Lung microvascular endothelial cell (primary cell): Measurements from ENCODE around the gene TTC23. TPM values are rescaled to one million over a fixed set of nuclear protein-coding genes. Genes with fewer than 3 reads are reported as not detected.
"Not testable (repeated sequence)": the region's sequence is repeated elsewhere in the genome, so short reads cannot be mapped to it uniquely, and the experiment has no call there.

Experiments
- DNase-seq, 2 donors: peaks; one replicate each; pipeline versions ENCODE4 v3.0.0 to v3.0.0-alpha.2; 2010; ENCODE audit warnings: low read depth in 2 of 2
- total RNA-seq: library from RNA; depleted of rRNA; stranded (reverse); fragments of >200 nt; gene quantifications from 2 replicates; pipeline ENCODE4 v1.2.1, GENCODE V29; 2014

TTC23 gene
- total RNA-seq, 1 donor from 2014 or later, result 17.1 TPM

GRCh38 chr15:99197856-99198255, 51.5 kb downstream of the TTC23 start:
- DNase-seq, result no peak

- DNase-seq, result not testable (repeated sequence)
Observed at GRCh38 chr15:99192181-99192580, 57.2 kb downstream of the TTC23 start.

GRCh38 chr15:99187936-99188335, 61.4 kb downstream of the TTC23 start:
- no peak for DNase-seq

DNA sequence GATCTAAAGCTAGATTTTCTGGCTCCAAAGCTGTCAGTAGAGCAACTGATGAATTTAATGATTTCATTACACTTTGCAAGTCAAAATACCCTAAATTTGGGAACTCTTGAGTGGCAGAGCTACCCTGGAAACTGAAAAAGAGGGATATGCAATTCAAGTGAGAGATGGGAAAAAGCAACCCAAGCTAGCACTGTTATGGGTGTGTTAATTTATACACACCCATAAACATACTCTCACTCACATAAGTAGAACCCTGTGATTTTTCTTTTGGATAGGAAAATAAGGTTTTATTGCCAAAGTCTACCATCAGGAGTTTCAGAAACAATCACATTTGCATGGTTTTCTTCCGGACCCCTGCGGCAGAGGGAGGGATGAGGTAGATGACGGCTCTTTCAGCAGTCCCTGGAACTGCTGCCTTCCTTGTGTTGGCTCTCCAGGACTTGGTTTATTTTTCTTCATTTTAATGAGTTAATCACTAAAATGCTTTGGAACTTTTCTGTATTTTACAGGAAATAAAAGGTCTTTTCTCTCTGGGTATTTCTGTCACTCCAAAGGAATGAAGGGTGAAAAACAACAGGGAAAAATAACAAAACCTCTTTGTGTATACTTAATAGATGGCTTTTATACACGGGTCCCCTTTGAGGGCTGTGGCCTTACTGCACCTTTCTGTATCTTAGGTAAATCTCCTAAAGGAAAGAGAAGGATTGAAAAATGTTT, 63.8 kb downstream of the TTC23 start:
- no peak for DNase-seq

- no peak for DNase-seq
Observed at GRCh38 chr15:99182791-99183190, 66.6 kb downstream of the TTC23 start.

- no peak for DNase-seq
Observed at GRCh38 chr15:99181545-99181971, 67.8 kb downstream of the TTC23 start.

DNA sequence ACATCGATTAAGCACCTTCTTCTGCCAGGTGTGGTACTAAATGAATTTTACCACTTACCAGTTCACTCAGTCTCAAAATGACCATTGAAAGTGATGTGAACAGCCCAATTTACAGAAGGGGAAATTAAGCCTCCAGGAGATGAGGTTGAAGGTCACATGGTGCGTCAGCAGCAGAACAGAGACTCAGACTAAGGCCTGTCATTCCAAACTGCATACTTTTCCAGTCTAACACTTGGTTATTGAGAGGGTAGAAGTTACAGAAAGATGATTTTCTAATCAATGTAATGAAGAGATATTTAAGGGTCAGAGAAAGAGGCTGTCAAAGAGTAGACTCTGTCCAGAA, 68.4 kb downstream of the TTC23 start:
- no peak for DNase-seq

DNA sequence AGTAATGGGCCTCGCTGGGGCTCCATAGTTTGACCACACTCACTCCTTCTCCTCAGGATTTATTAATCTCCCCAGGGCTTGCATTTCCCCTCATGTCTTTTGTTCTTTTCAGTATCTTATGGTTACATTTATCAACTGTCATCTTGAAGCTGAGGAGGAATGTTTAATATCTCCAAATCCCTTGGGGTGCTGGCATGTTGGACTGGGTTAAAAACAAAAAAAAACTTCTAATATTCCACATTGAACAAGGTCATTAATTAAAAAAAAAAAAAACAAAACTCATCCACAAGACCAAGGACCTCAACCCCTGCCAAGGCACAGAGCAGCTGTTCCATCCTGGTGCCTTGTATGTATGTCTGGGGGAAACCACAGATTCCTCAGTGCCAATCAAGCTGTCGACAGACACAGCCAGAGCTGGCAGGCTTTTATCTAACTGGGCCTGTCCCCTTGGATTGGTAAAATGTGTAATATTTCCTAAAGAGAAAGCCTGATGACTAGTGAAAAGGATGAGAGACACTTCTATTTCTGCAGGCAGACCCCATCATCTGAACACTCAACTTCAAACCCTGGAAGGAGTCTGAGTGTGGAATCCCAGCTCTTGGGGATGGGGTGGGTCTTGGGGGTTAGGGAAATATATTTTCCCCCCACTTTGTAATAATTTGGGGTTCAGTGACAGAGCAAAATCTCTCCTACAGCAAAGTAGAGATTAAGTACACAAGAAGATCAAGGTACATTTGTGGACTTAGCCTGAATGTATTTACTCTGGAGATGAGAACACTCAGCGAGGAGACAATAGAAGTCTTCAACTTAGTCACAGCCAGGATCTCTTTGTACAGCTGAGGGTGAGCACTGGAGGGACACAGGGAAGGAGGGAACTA, 69.1 kb downstream of the TTC23 start:
- DNase-seq, result no peak

- DNase-seq, result no peak
Observed at GRCh38 chr15:99177679-99178078, 71.7 kb downstream of the TTC23 start.

- peak in 1 of 2 donors; percentile 34 for DNase-seq
Observed at GRCh38 chr15:99176757-99177156, 72.6 kb downstream of the TTC23 start.

GRCh38 chr15:99174567-99175395, 74.6 kb downstream of the TTC23 start:
- DNase-seq, result peak in 1 of 2 donors; percentile 25

DNA sequence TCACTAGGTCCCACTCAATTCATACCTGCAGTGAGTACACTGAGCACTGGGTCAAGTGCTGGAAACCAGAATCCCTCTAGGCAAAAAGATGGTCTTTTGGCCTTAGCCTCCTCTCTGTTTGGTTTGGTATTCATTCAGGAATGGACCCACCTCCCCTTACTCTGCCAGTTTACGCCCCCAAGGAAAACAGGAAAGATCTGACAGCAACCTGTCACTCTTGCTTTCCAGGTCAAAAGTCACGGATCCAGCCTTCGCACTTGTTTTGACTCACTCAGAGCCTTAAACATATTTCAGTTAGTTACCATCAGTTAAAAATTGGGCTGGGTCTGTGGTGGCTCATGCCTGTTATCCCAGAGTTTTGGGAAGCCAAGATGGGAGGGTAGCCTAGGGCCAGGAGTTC, 76.4 kb downstream of the TTC23 start:
- peak in 1 of 2 donors; percentile 66 for DNase-seq

GRCh38 chr15:99172171-99172570, 77.2 kb downstream of the TTC23 start:
- no peak for DNase-seq

GRCh38 chr15:99170476-99171065, 78.8 kb downstream of the TTC23 start:
- DNase-seq, result no peak

DNA sequence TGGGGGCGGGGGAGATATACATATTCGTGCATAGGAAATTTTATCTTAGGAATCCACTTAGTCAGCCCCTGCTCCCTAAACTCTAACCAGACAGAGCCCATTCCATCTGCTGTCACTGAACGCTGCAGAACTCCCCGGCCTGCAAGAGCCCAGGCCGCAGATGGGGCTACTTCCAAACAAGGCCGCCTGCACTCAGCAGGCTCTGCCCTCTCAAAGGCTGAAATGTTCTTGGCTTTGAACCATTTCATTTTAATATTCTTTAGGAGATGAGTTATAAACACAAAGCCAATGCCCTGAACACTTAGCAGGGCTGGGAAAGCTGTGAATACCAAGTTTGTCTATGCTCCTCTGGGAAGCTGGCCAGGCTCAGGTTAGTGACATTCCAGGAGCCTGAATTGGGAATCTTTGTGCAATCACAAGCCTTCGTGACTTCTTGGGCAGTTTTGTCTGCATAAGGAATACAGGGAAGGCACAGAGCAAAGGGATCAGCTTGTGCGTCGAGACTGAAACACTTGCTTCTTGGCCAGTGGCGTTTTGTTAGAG, 79.5 kb downstream of the TTC23 start:
- DNase-seq, result no peak

DNA sequence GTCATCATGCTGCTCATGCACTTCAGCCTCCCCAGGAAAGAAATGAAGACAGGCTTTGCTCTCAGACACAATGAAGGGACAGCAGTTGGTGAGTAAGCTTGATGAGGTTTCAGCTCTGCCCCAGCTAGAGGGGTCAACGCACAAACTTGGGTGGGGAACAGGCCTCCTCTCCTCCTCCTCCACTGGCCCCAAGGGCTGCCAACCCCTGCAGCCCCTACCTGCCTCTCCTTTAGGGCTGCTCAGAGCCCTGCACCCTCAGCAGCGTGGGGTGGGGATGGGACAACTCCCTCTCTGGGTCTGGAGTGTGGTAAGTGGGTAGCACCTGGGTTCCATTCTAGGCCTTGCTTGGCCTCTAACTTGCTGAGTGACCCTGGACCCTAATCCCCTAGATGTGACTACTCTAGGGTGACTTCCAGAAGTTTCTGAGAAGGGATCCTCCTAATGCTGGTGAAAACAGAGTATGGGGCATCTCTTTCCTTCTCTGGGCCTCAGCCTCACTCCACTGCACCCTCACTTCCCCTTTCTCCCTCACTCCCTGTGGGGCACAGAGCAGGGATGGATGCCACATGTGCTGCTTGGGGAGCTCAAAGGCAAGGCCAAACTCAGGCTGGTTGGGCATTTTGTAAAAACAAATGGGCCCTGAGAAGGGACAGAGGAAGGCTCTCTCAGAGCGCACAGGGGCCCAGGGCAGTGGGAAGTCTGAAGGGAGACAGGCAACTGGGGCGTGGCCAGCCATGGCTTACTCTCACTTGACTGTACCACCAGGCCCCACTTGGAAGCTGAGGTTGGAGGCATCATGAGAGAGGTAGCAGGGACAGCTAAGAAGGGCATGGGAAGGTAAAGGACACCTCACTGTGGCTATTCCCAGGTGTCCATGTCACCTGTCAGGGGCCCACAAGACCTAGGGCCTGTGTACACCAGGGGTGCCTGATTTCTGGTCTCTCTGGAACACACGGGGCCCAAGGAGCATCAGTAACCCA, 80.5 kb downstream of the TTC23 start:
- no peak for DNase-seq

- DNase-seq, result no peak
Observed at GRCh38 chr15:99167640-99168039, 81.7 kb downstream of the TTC23 start.

- no peak for DNase-seq
Observed at GRCh38 chr15:99167201-99167600, 82.2 kb downstream of the TTC23 start.

DNA sequence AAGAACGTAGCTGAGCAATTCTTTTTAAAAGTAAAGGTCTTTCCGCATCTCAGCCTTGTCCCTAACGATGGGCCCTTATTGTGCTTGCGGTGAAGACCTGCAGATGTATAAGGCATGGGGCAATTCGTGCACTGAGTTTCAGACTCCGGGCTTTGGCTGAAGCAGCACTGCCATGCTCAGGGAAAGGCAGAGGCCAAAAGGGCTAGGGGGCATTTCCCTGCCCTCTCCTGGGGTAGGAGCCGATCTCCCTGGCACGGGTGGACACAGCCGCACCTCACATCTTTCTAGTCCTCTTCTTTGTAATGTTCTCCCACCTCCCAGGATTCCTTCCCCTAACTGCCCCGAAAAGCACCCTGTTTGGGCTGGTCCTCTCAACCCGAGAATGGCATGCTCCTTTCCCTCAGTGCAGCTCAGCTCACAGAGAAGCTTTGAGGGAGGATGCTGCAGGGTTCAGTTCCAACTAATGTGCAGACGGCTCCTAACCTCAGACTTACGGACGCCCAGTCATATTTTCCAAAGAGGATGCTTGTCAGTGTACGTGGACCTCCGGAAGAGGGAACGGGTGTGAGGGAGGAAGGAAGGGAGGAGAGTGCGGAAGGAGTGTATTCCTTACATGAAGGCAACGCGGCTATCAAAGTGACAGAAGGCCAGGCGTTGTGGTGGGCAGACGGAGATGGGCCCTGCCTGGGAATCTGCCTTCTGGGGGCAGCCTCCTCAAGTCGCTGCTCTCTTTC, 83.3 kb downstream of the TTC23 start:
- peak; percentile 60 to 96 for DNase-seq
